UCSD-AML1 (cell line): ENCODE results near the gene GTF3C2.
A peak's percentile ranks its signal among the peaks of the same experiment; 100 is the strongest.

Experiments
- DNase-seq: peaks from one replicate; lab custom pipeline; 2025; ENCODE audit not compliant: unreplicated experiment; lab: John Stamatoyannopoulos, UW

Gene GTF3C2, protein sequence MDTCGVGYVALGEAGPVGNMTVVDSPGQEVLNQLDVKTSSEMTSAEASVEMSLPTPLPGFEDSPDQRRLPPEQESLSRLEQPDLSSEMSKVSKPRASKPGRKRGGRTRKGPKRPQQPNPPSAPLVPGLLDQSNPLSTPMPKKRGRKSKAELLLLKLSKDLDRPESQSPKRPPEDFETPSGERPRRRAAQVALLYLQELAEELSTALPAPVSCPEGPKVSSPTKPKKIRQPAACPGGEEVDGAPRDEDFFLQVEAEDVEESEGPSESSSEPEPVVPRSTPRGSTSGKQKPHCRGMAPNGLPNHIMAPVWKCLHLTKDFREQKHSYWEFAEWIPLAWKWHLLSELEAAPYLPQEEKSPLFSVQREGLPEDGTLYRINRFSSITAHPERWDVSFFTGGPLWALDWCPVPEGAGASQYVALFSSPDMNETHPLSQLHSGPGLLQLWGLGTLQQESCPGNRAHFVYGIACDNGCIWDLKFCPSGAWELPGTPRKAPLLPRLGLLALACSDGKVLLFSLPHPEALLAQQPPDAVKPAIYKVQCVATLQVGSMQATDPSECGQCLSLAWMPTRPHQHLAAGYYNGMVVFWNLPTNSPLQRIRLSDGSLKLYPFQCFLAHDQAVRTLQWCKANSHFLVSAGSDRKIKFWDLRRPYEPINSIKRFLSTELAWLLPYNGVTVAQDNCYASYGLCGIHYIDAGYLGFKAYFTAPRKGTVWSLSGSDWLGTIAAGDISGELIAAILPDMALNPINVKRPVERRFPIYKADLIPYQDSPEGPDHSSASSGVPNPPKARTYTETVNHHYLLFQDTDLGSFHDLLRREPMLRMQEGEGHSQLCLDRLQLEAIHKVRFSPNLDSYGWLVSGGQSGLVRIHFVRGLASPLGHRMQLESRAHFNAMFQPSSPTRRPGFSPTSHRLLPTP

GRCh38 chr2:27356382-27357181 is at the start of gene GTF3C2:
TSS of gene GTF3C2 (minus strand) at chr2:27356764. CDS start at chr2:27343554, 13,210 bp downstream.
- DNase-seq, result peak; percentile 96

GRCh38 chr2:27400348-27401135 is 44.0 kb upstream of the GTF3C2 start:
- DNase-seq, result no peak

DNA sequence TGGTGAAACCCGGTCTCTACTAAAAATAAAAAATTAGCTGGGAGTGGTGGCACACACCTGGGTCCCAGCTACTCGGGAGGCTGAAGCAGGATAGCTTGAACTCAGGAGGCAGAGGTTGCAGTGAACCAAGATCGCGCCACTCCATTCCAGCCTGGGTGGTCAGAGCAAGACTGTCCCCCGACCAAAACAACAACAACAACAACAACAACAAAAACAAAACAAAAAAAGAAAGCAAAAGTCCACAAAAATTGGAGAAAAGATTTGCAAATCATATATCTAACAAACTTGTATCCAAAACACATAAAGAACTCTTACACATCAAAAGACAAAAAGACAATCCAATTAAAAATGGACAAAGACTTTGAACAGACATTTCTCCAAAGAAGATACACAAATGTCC is 42.4 kb upstream of the GTF3C2 start:
- no peak for DNase-seq

GRCh38 chr2:27393225-27393624 is 36.7 kb upstream of the GTF3C2 start:
- DNase-seq, result no peak

DNA sequence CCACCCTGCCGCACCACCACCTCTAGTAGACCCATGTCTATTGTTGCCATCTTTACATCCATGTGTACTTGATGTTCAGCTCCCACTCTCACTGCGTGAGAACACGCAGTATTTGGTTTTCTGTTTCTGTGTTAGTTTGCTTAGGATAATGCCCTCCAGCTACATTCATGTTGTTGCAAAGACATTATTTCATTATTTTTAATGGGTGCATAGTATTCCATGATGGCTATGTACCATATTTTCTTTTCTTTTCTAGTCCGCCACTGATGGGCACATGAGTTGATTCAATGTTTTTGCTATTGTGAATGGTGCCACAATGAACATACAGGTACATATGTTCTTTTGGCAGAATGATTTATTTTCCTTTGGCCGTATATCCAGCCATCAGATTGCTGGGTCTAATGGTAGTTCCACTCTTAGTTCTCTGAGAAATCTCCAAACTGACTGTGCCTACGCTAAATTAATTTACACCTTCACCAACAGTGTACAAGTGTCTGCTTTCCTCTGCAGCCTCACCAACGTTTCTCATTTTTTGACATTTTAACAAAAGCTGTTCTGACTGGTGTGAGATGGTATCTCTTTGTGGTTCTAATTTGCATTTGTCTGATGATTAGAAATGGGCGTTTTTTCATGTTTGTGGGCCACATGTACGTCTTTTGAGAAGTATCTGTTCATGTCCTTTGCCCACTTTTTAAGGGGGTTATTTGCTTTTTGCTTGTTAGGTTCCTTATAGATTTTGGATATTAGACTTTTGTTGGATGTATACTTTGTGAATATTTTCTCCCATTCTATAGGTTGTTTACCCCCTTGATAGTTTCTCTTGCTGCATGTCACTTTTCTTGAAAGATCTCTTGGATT is 34.5 kb upstream of the GTF3C2 start:
- DNase-seq, result no peak

DNA sequence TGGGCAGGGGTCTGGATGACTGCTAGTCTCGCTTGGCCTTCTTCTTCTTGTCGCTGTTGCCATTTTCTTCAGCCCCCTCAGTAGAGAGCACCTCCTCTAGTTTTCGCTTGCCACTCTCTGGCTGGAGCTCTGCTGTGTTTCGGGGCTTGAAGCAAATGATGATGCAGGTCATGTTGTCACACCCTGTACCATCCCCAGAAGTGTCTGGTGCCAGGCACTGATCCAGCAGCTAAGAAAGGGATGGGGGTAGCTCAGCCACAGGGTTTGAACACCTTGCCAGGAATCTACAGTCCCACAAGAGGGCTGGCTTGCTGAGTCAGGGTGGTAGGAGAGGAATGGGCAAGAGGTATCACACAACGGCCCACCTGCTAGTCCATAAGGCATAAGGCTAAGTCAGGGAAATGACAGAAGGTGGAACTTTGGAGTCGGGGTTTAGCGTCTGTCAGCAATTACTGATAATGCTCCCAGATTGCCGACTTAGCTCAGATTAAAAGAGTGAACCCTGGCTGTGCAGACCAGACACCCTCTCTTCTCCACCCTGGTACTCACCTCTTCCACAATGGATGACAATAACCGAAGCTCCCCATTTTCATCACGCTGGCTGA is 25.1 kb upstream of the GTF3C2 start:
- no peak for DNase-seq

DNA sequence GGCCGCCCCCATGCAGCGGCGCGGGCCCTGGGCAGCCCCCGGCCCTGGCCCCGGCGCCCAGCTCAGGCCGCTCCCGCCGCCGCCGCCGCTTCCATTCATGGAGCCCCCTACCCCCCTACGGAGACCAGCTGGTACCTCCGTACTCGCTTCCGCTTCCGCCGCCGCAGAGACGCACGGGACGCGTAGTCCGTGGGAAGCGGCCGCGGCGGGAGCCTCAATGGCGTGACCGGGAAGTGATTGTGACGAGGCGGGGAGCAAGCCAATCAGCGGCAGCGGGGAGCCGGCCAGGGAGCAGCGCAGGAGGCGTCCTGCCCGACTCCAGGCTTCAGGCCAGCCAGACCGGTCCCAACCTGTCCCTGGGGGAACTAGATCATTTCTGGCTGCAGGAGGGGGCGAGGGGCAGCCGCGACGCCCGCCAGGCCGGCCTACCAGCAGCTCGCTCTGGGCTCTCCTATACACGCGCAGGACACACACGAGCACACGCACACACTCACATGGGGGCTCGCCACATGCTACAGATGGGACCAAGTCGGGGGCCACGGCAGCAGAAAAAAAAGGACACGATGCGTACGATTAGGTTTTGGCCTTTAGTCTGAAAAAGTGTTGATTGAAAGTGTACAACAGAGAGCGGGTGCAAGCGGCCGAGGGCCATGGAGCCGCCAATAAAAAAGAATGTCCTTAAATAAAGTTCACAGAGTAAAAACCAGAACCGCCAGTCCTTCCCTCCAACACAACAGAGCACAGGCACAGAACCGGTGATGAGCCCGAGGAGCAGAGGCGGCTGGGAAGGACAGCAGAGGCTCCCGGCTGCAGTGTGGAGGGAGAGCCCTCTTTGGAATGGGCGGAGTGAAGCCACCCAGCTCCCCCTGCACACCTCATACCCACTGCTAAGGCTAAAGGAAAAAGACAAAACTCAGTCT is 24.3 kb upstream of the GTF3C2 start, which contains the start of gene ZNF513:
Gene ZNF513 (minus strand): TSS at position 109 of the 920 bp plus-strand sequence. CDS start 208 bp downstream, outside the sequence.
- peak; percentile 94 for DNase-seq

GRCh38 chr2:27379836-27380625 is 23.5 kb upstream of the GTF3C2 start:
- peak; percentile 83 for DNase-seq

GRCh38 chr2:27379383-27379835 is 22.8 kb upstream of the GTF3C2 start:
- DNase-seq, result no peak

DNA sequence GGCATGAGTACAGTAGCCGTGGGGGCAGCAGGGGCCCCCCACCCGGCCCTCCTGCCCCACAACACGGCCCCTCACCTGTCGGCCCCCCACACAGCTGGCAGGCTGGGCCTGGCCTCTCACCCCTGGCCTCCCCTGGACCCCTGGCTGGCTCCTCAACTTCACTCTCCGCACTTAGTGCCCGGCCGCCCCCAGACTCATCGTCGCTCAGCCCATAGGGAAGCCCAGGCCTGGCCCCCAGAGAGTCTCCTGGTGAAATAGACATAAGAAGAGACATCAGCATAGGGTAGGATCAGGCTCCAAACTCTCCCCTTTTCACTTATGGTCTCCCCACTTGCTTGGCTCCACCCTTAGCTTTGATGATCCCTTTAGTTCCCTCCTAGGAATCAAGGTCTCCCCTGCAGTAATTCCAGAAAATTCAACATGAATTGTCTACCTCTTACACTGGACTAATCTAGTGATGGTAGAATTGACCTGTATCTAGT is 22.3 kb upstream of the GTF3C2 start:
- no peak for DNase-seq

GRCh38 chr2:27378096-27378808 is 21.7 kb upstream of the GTF3C2 start:
- DNase-seq, result peak; percentile 22

DNA sequence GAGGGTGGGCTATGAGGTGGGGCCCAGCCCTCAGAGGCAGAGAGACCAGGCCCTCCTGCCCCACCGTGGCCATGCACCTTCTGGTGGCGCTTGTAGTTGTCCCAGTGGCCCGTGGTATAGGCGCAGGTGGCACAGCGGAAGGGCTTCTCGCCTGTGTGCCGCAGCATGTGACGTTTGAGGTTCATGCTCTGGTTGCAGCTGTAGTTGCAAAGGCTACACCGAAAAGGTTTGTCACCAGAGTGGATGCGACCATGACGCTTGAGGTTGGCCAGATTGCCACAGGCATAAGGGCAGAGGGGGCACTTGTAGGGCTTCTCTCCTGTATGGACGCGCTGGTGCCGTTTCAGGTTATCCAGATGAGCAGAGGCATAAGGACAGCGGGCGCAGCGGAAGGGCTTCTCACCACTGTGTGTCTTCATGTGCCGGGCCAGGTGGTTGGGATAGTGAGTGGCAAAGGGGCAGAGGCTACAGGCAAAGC is 21.1 kb upstream of the GTF3C2 start:
- DNase-seq, result no peak

- no peak for DNase-seq
Observed at GRCh38 chr2:27376866-27377617, 20.5 kb upstream of the GTF3C2 start.

GRCh38 chr2:27376151-27376865 is 19.7 kb upstream of the GTF3C2 start:
- DNase-seq, result no peak
